ENCODE results near the gene PTK6.
"Not testable (repeated sequence)": the region's sequence is repeated elsewhere in the genome, so short reads cannot be mapped to it uniquely, and the experiment has no call there.

Gene PTK6

GRCh38 chr20:63568986-63569949 lies 32.1 kb upstream of the PTK6 start:
- no peak for DNase-seq

GRCh38 chr20:63568170-63568981 lies 31.2 kb upstream of the PTK6 start:
- DNase-seq, result no peak

GRCh38 chr20:63567386-63568169 lies 30.4 kb upstream of the PTK6 start:
- DNase-seq, result no peak

GRCh38 chr20:63567136-63567385 lies 29.9 kb upstream of the PTK6 start:
- DNase-seq, result no peak

- no peak for DNase-seq
These were observed 29.4 kb upstream of the PTK6 start for GRCh38 chr20:63566395-63567135.

GRCh38 chr20:63565699-63566335 lies 28.6 kb upstream of the PTK6 start:
- DNase-seq, result no peak

GRCh38 chr20:63565021-63565698 lies 28.0 kb upstream of the PTK6 start:
- DNase-seq, result no peak

GRCh38 chr20:63564036-63564810 lies 27.0 kb upstream of the PTK6 start:
- DNase-seq, result no peak

GRCh38 chr20:63563225-63563935 lies 26.2 kb upstream of the PTK6 start:
- DNase-seq, result no peak

GRCh38 chr20:63562461-63563224 lies 25.5 kb upstream of the PTK6 start:
- DNase-seq, result no peak

- DNase-seq, result no peak
These were observed 24.6 kb upstream of the PTK6 start for GRCh38 chr20:63561624-63562396.

- no peak for DNase-seq
These were observed 23.9 kb upstream of the PTK6 start for GRCh38 chr20:63560856-63561609.

- DNase-seq, result no peak
These were observed 23.2 kb upstream of the PTK6 start for GRCh38 chr20:63560333-63560805.

GRCh38 chr20:63559485-63560332 lies 22.5 kb upstream of the PTK6 start:
- not testable (repeated sequence) for DNase-seq

- DNase-seq, result no peak
These were observed 21.8 kb upstream of the PTK6 start for GRCh38 chr20:63558804-63559484.

GRCh38 chr20:63557481-63557891 lies 20.3 kb upstream of the PTK6 start:
- no peak for DNase-seq
